ENCODE measurements around the gene GINS3.

The GINS3 gene

GRCh38 chr16:58418601-58419000 lies 26.3 kb downstream of the GINS3 start:
- no peak for TF ChIP-seq CTCF (IDR thresholded peaks at IDR 0.05; ENCODE audit: low read depth, low read length)
- TF ChIP-seq MYC (IDR thresholded peaks at IDR 0.05; ENCODE audit: low read depth, low read length) = no peak
- TF ChIP-seq MAX (IDR thresholded peaks at IDR 0.05; ENCODE audit: low read depth, low read length) = no peak
- no peak for TF ChIP-seq POLR2A (IDR thresholded peaks at IDR 0.05; ENCODE audit: extremely low read depth, insufficient read length)
- DNase-seq (ENCODE audit: low read depth) = peak; percentile 50
- no peak overlapping the region for H3K4me3 ChIP-seq (ENCODE audit: low read depth, low read length)

- H3K4me3 ChIP-seq (ENCODE audit: low read depth, low read length) = no peak overlapping the region
- DNase-seq (ENCODE audit: low read depth) = no peak
- no peak for TF ChIP-seq POLR2A (IDR thresholded peaks at IDR 0.05; ENCODE audit: extremely low read depth, insufficient read length)
- no peak for TF ChIP-seq MYC (IDR thresholded peaks at IDR 0.05; ENCODE audit: low read depth, low read length)
- no peak for TF ChIP-seq MAX (IDR thresholded peaks at IDR 0.05; ENCODE audit: low read depth, low read length)
- TF ChIP-seq CTCF (IDR thresholded peaks at IDR 0.05; ENCODE audit: low read depth, low read length) = no peak
Observed at GRCh38 chr16:58419241-58419990, 27.1 kb downstream of the GINS3 start.

GRCh38 chr16:58421059-58421458 lies 28.8 kb downstream of the GINS3 start:
- DNase-seq (ENCODE audit: low read depth) = no peak
- TF ChIP-seq MYC (IDR thresholded peaks at IDR 0.05; ENCODE audit: low read depth, low read length) (no peak), POLR2A (IDR thresholded peaks at IDR 0.05; ENCODE audit: extremely low read depth, insufficient read length) (no peak), MAX (IDR thresholded peaks at IDR 0.05; ENCODE audit: low read depth, low read length) (no peak), CTCF (IDR thresholded peaks at IDR 0.05; ENCODE audit: low read depth, low read length) (no peak)
- H3K4me3 ChIP-seq (ENCODE audit: low read depth, low read length) = no peak overlapping the region

- TF ChIP-seq CTCF (IDR thresholded peaks at IDR 0.05; ENCODE audit: low read depth, low read length) (no peak), MAX (IDR thresholded peaks at IDR 0.05; ENCODE audit: low read depth, low read length) (no peak), MYC (IDR thresholded peaks at IDR 0.05; ENCODE audit: low read depth, low read length) (no peak), POLR2A (IDR thresholded peaks at IDR 0.05; ENCODE audit: extremely low read depth, insufficient read length) (no peak)
- no peak for DNase-seq (ENCODE audit: low read depth)
- no peak overlapping the region for H3K4me3 ChIP-seq (ENCODE audit: low read depth, low read length)
Observed at GRCh38 chr16:58421529-58421928, 29.3 kb downstream of the GINS3 start.

- TF ChIP-seq MAX (IDR thresholded peaks at IDR 0.05; ENCODE audit: low read depth, low read length) (no peak), CTCF (IDR thresholded peaks at IDR 0.05; ENCODE audit: low read depth, low read length) (no peak), POLR2A (IDR thresholded peaks at IDR 0.05; ENCODE audit: extremely low read depth, insufficient read length) (no peak), MYC (IDR thresholded peaks at IDR 0.05; ENCODE audit: low read depth, low read length) (no peak)
- no peak for DNase-seq (ENCODE audit: low read depth)
- H3K4me3 ChIP-seq (ENCODE audit: low read depth, low read length) = no peak overlapping the region
Observed at GRCh38 chr16:58422809-58423208, 30.5 kb downstream of the GINS3 start.
